Osteoblast (primary cell): Measurements from ENCODE around the gene CTNND2. TPM values are rescaled to one million over a fixed set of nuclear protein-coding genes. Genes with fewer than 3 reads are reported as not detected.

Experiments used
- DNase-seq: peaks from one replicate; pipeline ENCODE4 v3.0.0; 2011; ENCODE audit warnings: low spot score, mixed read lengths; ENCODE audit not compliant: insufficient read length; ENCODE audit errors: missing footprints
- H2AFZ ChIP-seq: 2 replicates; pipeline ENCODE4 v1.6.0; 2011; ENCODE audit warnings: mild to moderate bottlenecking, low read length
- H3K27ac ChIP-seq: 2 replicates; pipeline ENCODE4 v1.5.1; 2011; ENCODE audit warnings: mild to moderate bottlenecking, low read depth, low read length, moderate library complexity
- H3K27me3 ChIP-seq: 2 replicates; pipeline ENCODE4 v1.6.0; 2012; ENCODE audit warnings: mild to moderate bottlenecking, control low read depth, inconsistent platforms, low read length, moderate library complexity; ENCODE audit not compliant: insufficient read depth
- H3K36me3 ChIP-seq: 2 replicates; pipeline ENCODE4 v1.5.1; 2011; ENCODE audit warnings: mild to moderate bottlenecking, low read length, control low read depth, moderate library complexity; ENCODE audit not compliant: insufficient read depth
- H3K4me1 ChIP-seq: 2 replicates; pipeline ENCODE4 v1.5.1; 2011; ENCODE audit warnings: mild to moderate bottlenecking, low read length, control low read depth, moderate library complexity; ENCODE audit not compliant: insufficient read depth
- H3K4me2 ChIP-seq: 2 replicates; pipeline ENCODE4 v1.6.0; 2011; ENCODE audit warnings: mild to moderate bottlenecking, low read length; ENCODE audit not compliant: insufficient read depth
- H3K4me3 ChIP-seq: fragments of 200-600 bp; sonication (generic); 3 replicates; pipeline ENCODE4 v1.5.1; 2012; ENCODE audit warnings: mild to moderate bottlenecking, low read length, inconsistent platforms; ENCODE audit not compliant: insufficient read depth
- H3K79me2 ChIP-seq: 2 replicates; pipeline ENCODE4 v1.6.0; 2012; ENCODE audit warnings: mild to moderate bottlenecking, low read length, control low read depth, inconsistent platforms; ENCODE audit not compliant: insufficient read depth
- H3K9me3 ChIP-seq: 2 replicates; pipeline ENCODE4 v1.5.1; 2011; ENCODE audit warnings: low read depth, low read length, control low read depth
- H4K20me1 ChIP-seq: 2 replicates; pipeline ENCODE4 v1.6.0; 2012; ENCODE audit warnings: mild to moderate bottlenecking, low read length, control low read depth; ENCODE audit not compliant: insufficient read depth
- CTCF ChIP-seq: IDR thresholded peaks from 2 replicates; pipeline ENCODE4 v1.5.1; 2011; ENCODE audit warnings: mild to moderate bottlenecking, low read depth, low read length, moderate library complexity; ENCODE audit errors: extremely low read depth
- total RNA-seq: library from RNA; depleted of rRNA; stranded (reverse); fragments of >200 nt; gene quantifications from 2 replicates; pipeline ENCODE4 v1.2.3, GENCODE V29; 2012

The CTNND2 gene
- total RNA-seq, 1 donor, result not detected

- no peak overlapping the region for H3K4me2 ChIP-seq
- H3K4me1 ChIP-seq, result no peaks in the 10 kb centered on the region
- H2AFZ ChIP-seq, result no peak overlapping the region
- no peaks in the 10 kb centered on the region for H4K20me1 ChIP-seq
- no peaks in the 10 kb centered on the region for H3K27me3 ChIP-seq
- DNase-seq, result no peak
- H3K36me3 ChIP-seq, result no peaks in the 10 kb centered on the region
- no peak for TF ChIP-seq CTCF
- no peak overlapping the region for H3K4me3 ChIP-seq
- no peaks in the 10 kb centered on the region for H3K79me2 ChIP-seq
- no peaks in the 10 kb centered on the region for H3K9me3 ChIP-seq
- no peak overlapping the region for H3K27ac ChIP-seq
Observed at GRCh38 chr5:11311272-11311671, 593.0 kb downstream of the CTNND2 start.

GRCh38 chr5:11310158-11310557, 594.1 kb downstream of the CTNND2 start:
- Histone ChIP-seq H3K4me2 (no peak overlapping the region), H2AFZ (no peak overlapping the region), H4K20me1 (no peaks in the 10 kb centered on the region), H3K4me3 (no peak overlapping the region), H3K36me3 (no peaks in the 10 kb centered on the region), H3K4me1 (no peaks in the 10 kb centered on the region), H3K27me3 (no peaks in the 10 kb centered on the region), H3K9me3 (no peaks in the 10 kb centered on the region), H3K79me2 (no peaks in the 10 kb centered on the region), H3K27ac (no peak overlapping the region)
- no peak for DNase-seq
- TF ChIP-seq CTCF, result no peak

GRCh38 chr5:11306365-11306764, 597.9 kb downstream of the CTNND2 start:
- no peak overlapping the region for H3K4me2 ChIP-seq
- no peaks in the 10 kb centered on the region for H4K20me1 ChIP-seq
- H3K4me1 ChIP-seq, result no peaks in the 10 kb centered on the region
- H3K4me3 ChIP-seq, result no peak overlapping the region
- TF ChIP-seq CTCF, result no peak
- no peak for DNase-seq
- no peaks in the 10 kb centered on the region for H3K9me3 ChIP-seq
- H3K27me3 ChIP-seq, result no peaks in the 10 kb centered on the region
- H3K27ac ChIP-seq, result no peak overlapping the region
- no peaks in the 10 kb centered on the region for H3K36me3 ChIP-seq
- no peaks in the 10 kb centered on the region for H3K79me2 ChIP-seq
- no peak overlapping the region for H2AFZ ChIP-seq

GRCh38 chr5:11305245-11305644, 599.0 kb downstream of the CTNND2 start:
- no peak overlapping the region for H2AFZ ChIP-seq
- H3K36me3 ChIP-seq, result no peaks in the 10 kb centered on the region
- H3K4me2 ChIP-seq, result no peak overlapping the region
- no peak overlapping the region for H3K27ac ChIP-seq
- no peak for DNase-seq
- H3K4me1 ChIP-seq, result no peaks in the 10 kb centered on the region
- no peaks in the 10 kb centered on the region for H3K9me3 ChIP-seq
- no peaks in the 10 kb centered on the region for H3K27me3 ChIP-seq
- H3K4me3 ChIP-seq, result no peak overlapping the region
- no peaks in the 10 kb centered on the region for H3K79me2 ChIP-seq
- H4K20me1 ChIP-seq, result no peaks in the 10 kb centered on the region
- TF ChIP-seq CTCF, result no peak
